Lower leg skin (tissue), 4 donors: ENCODE results near the gene RIBC2. TPM values are rescaled to one million over a fixed set of nuclear protein-coding genes. Genes with fewer than 3 reads are reported as not detected.
"Not testable (repeated sequence)": the region's sequence is repeated elsewhere in the genome, so short reads cannot be mapped to it uniquely, and the experiment has no call there.

Experiments
- DNase-seq, 2 donors: peaks; one replicate each; pipeline ENCODE4 v3.0.0-alpha.2; 2019; ENCODE audit warnings: low spot score in 2 of 2
- H3K4me3 ChIP-seq: fragments of 200-600 bp; sonication (generic); 2 replicates; pipeline ENCODE4 v1.5.1; 2017; ENCODE audit warnings: mild to moderate bottlenecking, low read depth; ENCODE audit not compliant: poor library complexity, severe bottlenecking
- CTCF ChIP-seq, 3 donors: fragments of 450-650 bp; IDR thresholded peaks; one replicate each; pipeline ENCODE4 v1.5.1; 2016; ENCODE audit warnings: antibody characterized with exemption in 3 of 3, mild to moderate bottlenecking in 3 of 3, moderate library complexity in 2 of 3
- POLR2A ChIP-seq, 2 donors: fragments of 450-650 bp; IDR thresholded peaks; one replicate each; pipeline ENCODE4 v1.6.1; 2016 to 2017; ENCODE audit warnings: antibody characterized with exemption in 2 of 2, mild to moderate bottlenecking in 1 of 2, moderate library complexity in 1 of 2
- WGBS, 2 donors: methylation state at CpG; one replicate each; pipeline ENCODE4 v1.1.5; 2018; 5-methylcytosine and 5-hydroxymethylcytosine counted together
- intact Hi-C: fragments of 100-400 bp; cut with DNase I; formaldehyde crosslinking; loops from one replicate; pipeline ENCODE4 v1.15.0; 2023; ENCODE audit warnings: low total_unique reads
- total RNA-seq, 4 donors: library from RNA; depleted of rRNA; stranded (reverse); fragments of >200 nt; gene quantifications; one replicate each; pipeline ENCODE4 v1.1.0, GENCODE V29; 2016

RIBC2 gene
- total RNA-seq, 4 donors from 2014 or later = 0.17 to 2.3 (median 1.1) TPM

- TF ChIP-seq CTCF (IDR thresholded peaks at IDR 0.05) = no peak
- no peak for DNase-seq
- H3K4me3 ChIP-seq = no peak overlapping the region
- intact Hi-C loops = no loop called here
- whole genome bisulfite sequencing, 2 donors = 82% methylated on average over 8 of the region's 8 CpGs
Observed at GRCh38 chr22:45459235-45459634, 45.7 kb downstream of the RIBC2 start.

- 41 to 48% methylated on average over 14 of the region's 14 CpGs for WGBS, 2 donors
- peak in 1 of 2 donors; percentile 55 for DNase-seq
- intact Hi-C loops = no loop called here
- no peak overlapping the region for H3K4me3 ChIP-seq
- TF ChIP-seq POLR2A (IDR thresholded peaks at IDR 0.05) = no peak
- TF ChIP-seq CTCF (IDR thresholded peaks at IDR 0.05) = no peak
Observed at GRCh38 chr22:45460288-45461109, 47.0 kb downstream of the RIBC2 start.

GRCh38 chr22:45462034-45462655 is 48.7 kb downstream of the RIBC2 start:
- no peak overlapping the region for H3K4me3 ChIP-seq
- no peak for TF ChIP-seq CTCF (IDR thresholded peaks at IDR 0.05)
- no peak for TF ChIP-seq POLR2A (IDR thresholded peaks at IDR 0.05)
- intact Hi-C loops = no loop called here
- WGBS, 2 donors = 78 to 89% methylated on average over 6 of the region's 6 CpGs
- DNase-seq = no peak

GRCh38 chr22:45463691-45464090 is 50.2 kb downstream of the RIBC2 start:
- 94 to 95% methylated on average over 3 of the region's 3 CpGs for WGBS, 2 donors

GRCh38 chr22:45465633-45466032 is 52.1 kb downstream of the RIBC2 start:
- WGBS, 2 donors = 58 to 68% methylated on average over 3 of the region's 3 CpGs
- no peak for DNase-seq
- TF ChIP-seq CTCF (IDR thresholded peaks at IDR 0.05) (no peak), POLR2A (IDR thresholded peaks at IDR 0.05) (no peak)
- intact Hi-C loops = no loop called here
- H3K4me3 ChIP-seq = no peak overlapping the region

More at GRCh38 chr22:45463691-45464090, 50.2 kb downstream of the RIBC2 start:
- DNase-seq, H3K4me3 ChIP-seq, intact Hi-C loops: not testable (repeated sequence)

GRCh38 chr22:45468872-45469271 is 55.4 kb downstream of the RIBC2 start:
- 29 to 33% methylated on average over 7 of the region's 7 CpGs for WGBS, 2 donors
- intact Hi-C loops = no loop called here
- no peak for DNase-seq
- H3K4me3 ChIP-seq = no peak overlapping the region
- TF ChIP-seq POLR2A (IDR thresholded peaks at IDR 0.05) = no peak
- TF ChIP-seq CTCF (IDR thresholded peaks at IDR 0.05) = no peak
